ENCODE data around the gene ABCB11.

- TF ChIP-seq CTCF (IDR thresholded peaks at IDR 0.05) (no peak), SIN3A (IDR thresholded peaks at IDR 0.05; ENCODE audit: borderline replicate concordance, insufficient read depth, low read depth, low read length) (no peak), POLR2AphosphoS5 (IDR thresholded peaks at IDR 0.05; ENCODE audit: low read depth, low read length) (no peak), TCF7L2 (IDR thresholded peaks at IDR 0.05; ENCODE audit: low read depth, low read length) (no peak)
- TF ChIP-seq, protein P1, sequence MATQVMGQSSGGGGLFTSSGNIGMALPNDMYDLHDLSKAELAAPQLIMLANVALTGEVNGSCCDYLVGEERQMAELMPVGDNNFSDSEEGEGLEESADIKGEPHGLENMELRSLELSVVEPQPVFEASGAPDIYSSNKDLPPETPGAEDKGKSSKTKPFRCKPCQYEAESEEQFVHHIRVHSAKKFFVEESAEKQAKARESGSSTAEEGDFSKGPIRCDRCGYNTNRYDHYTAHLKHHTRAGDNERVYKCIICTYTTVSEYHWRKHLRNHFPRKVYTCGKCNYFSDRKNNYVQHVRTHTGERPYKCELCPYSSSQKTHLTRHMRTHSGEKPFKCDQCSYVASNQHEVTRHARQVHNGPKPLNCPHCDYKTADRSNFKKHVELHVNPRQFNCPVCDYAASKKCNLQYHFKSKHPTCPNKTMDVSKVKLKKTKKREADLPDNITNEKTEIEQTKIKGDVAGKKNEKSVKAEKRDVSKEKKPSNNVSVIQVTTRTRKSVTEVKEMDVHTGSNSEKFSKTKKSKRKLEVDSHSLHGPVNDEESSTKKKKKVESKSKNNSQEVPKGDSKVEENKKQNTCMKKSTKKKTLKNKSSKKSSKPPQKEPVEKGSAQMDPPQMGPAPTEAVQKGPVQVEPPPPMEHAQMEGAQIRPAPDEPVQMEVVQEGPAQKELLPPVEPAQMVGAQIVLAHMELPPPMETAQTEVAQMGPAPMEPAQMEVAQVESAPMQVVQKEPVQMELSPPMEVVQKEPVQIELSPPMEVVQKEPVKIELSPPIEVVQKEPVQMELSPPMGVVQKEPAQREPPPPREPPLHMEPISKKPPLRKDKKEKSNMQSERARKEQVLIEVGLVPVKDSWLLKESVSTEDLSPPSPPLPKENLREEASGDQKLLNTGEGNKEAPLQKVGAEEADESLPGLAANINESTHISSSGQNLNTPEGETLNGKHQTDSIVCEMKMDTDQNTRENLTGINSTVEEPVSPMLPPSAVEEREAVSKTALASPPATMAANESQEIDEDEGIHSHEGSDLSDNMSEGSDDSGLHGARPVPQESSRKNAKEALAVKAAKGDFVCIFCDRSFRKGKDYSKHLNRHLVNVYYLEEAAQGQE (IDR thresholded peaks at IDR 0.05; ENCODE audit: insufficient read depth in 1 of 2, low read depth in 2 of 2, low read length in 1 of 2): no peak
These were observed 96.3 kb downstream of the ABCB11 start for GRCh38 chr2:168934826-168935225.
